ENCODE results near the gene CAPN13. TPM values are rescaled to one million over a fixed set of nuclear protein-coding genes. Genes with fewer than 3 reads are reported as not detected.

CAPN13 gene
- total and polyA plus RNA-seq, 10 donors = 0.09 to 1.1 (median 0.36) TPM; not detected in 4

DNA sequence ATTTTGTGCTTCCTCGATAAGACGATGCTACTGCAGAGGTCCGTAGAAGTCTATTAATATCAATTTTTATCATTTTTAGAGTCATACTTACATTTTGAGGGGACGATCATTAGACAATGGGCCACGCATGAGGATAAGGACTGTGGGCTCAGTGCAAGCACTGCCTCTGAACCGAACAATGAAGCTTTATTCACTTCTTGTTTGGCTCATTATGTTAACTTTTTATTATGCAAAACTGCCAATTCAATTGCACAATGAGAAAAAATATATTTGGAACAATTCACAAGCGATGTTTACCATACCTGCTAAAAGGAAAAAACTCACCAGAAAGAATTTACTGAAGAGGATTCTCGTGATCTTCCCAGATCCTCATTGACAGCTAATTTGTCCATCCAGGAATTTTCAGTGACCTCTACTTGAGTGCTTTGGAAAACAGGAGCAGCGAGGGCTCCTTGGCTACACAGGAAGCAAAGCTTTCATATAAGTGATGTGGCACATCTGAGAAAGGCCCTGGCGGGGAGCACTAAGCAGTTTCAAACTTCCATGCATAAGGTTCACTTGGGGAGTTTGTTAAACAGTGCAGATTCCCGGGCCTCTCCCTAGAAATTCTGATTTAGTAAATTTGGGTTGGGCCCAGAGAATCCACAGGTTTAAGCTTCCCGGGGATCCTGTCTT lies 13.3 kb upstream of the CAPN13 start:
- DNase-seq = no peak
- Histone ChIP-seq H3K27me3 (replicated peaks in 1 of 7) (no peaks in the 10 kb centered on the region), H3K27ac (no peak overlapping the region), H3K4me3 (no peak overlapping the region), H3K36me3 (no peaks in the 10 kb centered on the region), H3K4me1 (no peaks in the 10 kb centered on the region), H3K9me3 (no peaks in the 10 kb centered on the region)
- TF ChIP-seq POLR2AphosphoS5 (IDR thresholded peaks at IDR 0.05) (no peak), POLR2A (IDR thresholded peaks at IDR 0.05) (no peak)
- TF ChIP-seq, protein P1, sequence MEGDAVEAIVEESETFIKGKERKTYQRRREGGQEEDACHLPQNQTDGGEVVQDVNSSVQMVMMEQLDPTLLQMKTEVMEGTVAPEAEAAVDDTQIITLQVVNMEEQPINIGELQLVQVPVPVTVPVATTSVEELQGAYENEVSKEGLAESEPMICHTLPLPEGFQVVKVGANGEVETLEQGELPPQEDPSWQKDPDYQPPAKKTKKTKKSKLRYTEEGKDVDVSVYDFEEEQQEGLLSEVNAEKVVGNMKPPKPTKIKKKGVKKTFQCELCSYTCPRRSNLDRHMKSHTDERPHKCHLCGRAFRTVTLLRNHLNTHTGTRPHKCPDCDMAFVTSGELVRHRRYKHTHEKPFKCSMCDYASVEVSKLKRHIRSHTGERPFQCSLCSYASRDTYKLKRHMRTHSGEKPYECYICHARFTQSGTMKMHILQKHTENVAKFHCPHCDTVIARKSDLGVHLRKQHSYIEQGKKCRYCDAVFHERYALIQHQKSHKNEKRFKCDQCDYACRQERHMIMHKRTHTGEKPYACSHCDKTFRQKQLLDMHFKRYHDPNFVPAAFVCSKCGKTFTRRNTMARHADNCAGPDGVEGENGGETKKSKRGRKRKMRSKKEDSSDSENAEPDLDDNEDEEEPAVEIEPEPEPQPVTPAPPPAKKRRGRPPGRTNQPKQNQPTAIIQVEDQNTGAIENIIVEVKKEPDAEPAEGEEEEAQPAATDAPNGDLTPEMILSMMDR (IDR thresholded peaks at IDR 0.05 in 8 of 11, conservative IDR thresholded peaks at IDR 0.05 in 3 of 11) = no peak
- WGBS, 5 donors = 78 to 86% (median 82%) methylated on average over 12 of the region's 12 CpGs
- intact Hi-C loops (cut with DNase I; ENCODE audit: low total_unique reads) = no loop called here

DNA sequence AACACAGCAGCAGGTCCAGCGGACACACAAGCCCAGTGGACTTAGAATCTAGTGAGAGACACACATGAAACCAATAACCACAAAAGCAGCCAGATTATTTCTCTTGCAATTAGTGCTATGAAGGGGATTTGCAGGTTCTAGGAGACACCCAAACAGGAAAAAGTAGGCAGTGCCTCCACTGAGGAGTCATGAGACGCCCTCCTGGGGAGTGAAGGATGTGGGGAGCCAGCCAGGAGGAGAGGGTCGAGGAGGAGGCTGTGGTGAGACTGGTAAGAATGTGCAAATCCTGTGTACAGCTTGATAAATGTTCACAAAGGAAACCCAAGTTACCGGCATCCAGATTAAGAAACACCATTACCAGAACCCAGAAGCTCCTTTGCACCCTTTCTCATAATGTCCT lies 2.7 kb upstream of the CAPN13 start:
- no peaks in the 10 kb centered on the region for H3K4me1 ChIP-seq
- DNase-seq = no peak
- H3K27me3 ChIP-seq (replicated peaks in 1 of 7) = peaks cover 0 to 26% (median 0%) of the 10 kb centered on the region in 7 donors
- H3K36me3 ChIP-seq = no peaks in the 10 kb centered on the region
- no peaks in the 10 kb centered on the region for H3K9me3 ChIP-seq
- 46 to 63% (median 60%) methylated on average over 4 of the region's 4 CpGs for WGBS, 5 donors
- TF ChIP-seq POLR2AphosphoS5 (IDR thresholded peaks at IDR 0.05) (no peak), POLR2A (IDR thresholded peaks at IDR 0.05) (no peak)
- TF ChIP-seq, protein P1 (IDR thresholded peaks at IDR 0.05 in 8 of 11, conservative IDR thresholded peaks at IDR 0.05 in 3 of 11) = no peak
- intact Hi-C loops (cut with DNase I; ENCODE audit: low total_unique reads) = no loop called here
- H3K27ac ChIP-seq = no peak overlapping the region
- H3K4me3 ChIP-seq = no peak overlapping the region

DNA sequence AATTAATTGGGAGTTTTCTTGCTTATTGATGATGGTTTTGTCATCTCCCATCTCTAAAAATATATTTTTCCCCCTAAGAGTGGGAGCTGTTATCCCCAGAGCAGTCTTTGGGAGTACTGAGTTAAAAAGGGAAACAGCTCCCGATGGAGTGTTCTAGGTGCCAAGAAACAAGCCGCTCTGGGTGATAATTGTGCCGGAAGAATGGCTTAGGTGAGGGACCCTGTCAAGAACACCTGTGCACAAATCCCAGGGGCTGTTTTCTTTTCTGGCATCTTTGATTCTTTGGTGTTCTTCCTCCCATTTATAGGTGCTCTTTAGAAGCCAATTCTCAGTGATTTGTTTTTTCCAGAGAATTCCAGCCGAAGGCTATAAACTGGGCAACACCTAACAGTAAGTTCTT lies 1.4 kb upstream of the CAPN13 start:
- H3K27me3 ChIP-seq (replicated peaks in 1 of 7) = peaks cover 0 to 34% (median 0%) of the 10 kb centered on the region in 7 donors
- no peaks in the 10 kb centered on the region for H3K36me3 ChIP-seq
- no peak overlapping the region for H3K4me3 ChIP-seq
- no peak overlapping the region for H3K27ac ChIP-seq
- TF ChIP-seq POLR2AphosphoS5 (IDR thresholded peaks at IDR 0.05) = no peak
- TF ChIP-seq POLR2A (IDR thresholded peaks at IDR 0.05) = no peak
- TF ChIP-seq, protein P1 (IDR thresholded peaks at IDR 0.05 in 8 of 11, conservative IDR thresholded peaks at IDR 0.05 in 3 of 11) = no peak
- intact Hi-C loops (cut with DNase I; ENCODE audit: low total_unique reads) = no loop called here
- no peaks in the 10 kb centered on the region for H3K9me3 ChIP-seq
- 85 to 95% (median 92%) methylated on average over 4 of the region's 4 CpGs for WGBS, 5 donors
- no peaks in the 10 kb centered on the region for H3K4me1 ChIP-seq
- no peak for DNase-seq

DNA sequence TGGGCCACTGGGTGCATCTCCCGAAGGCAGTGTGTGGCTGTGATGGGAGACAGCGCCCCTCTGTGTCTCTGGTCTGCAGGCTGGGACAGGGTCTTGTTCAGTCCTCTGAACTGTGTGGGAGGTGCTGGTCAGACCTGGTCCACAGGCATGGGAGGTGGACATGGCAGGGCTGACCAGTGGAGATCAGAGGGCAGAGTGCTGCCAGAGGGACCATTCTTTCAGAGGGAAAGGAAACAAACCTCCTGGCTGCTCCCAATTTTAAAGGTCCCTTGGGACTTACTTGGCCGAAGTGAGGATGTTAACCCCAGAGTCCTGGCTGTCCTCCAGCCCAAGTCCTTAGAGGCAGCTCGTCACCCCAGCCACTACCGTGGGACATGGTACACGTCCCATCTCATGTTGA lies 4.0 kb downstream of the CAPN13 start:
- peaks cover 0 to 13% (median 0%) of the 10 kb centered on the region in 7 donors for H3K27me3 ChIP-seq (replicated peaks in 1 of 7)
- WGBS, 5 donors = 59 to 79% (median 73%) methylated on average over 5 to 6 of the region's 6 CpGs
- H3K9me3 ChIP-seq = no peaks in the 10 kb centered on the region
- H3K36me3 ChIP-seq = no peaks in the 10 kb centered on the region
- intact Hi-C loops (cut with DNase I; ENCODE audit: low total_unique reads) = no loop called here
- TF ChIP-seq POLR2A (IDR thresholded peaks at IDR 0.05) = no peak
- TF ChIP-seq POLR2AphosphoS5 (IDR thresholded peaks at IDR 0.05) = no peak
- TF ChIP-seq, protein P1 (IDR thresholded peaks at IDR 0.05 in 8 of 11, conservative IDR thresholded peaks at IDR 0.05 in 3 of 11) = no peak
- DNase-seq = no peak
- H3K4me3 ChIP-seq = no peak overlapping the region
- H3K4me1 ChIP-seq = peaks cover 0 to 10% (median 4%) of the 10 kb centered on the region in 6 donors
- H3K27ac ChIP-seq = no peak overlapping the region

All from spleen (tissue), 11 donors.